IMR-90 (cell line): Measurements from ENCODE around the gene MCTS1. TPM values are rescaled to one million over a fixed set of nuclear protein-coding genes. Genes with fewer than 3 reads are reported as not detected.
"Not testable (repeated sequence)": the region's sequence is repeated elsewhere in the genome, so short reads cannot be mapped to it uniquely, and the experiment has no call there.

Experiments
- ATAC-seq: fragments of 200-7000 bp; cut with Tn5 transposase; 2 replicates; pipeline ENCODE4 v1.9.1; 2020; ENCODE audit warnings: low read depth, mild to moderate bottlenecking, moderate library complexity
- BruUV-seq: library from RNA; stranded (reverse); fragments of 400-500 nt; replicated peaks from 2 replicates; lab custom pipeline; 2021; lab: Mats Ljungman, UMichigan
- CTCF ChIA-PET: fragments of 300-600 bp; formaldehyde crosslinking; extraction: SDS; loops from one replicate; lab custom pipeline; 2021; ENCODE audit warnings: antibody characterized with exemption; lab: Yijun Ruan, JAX
- POLR2A ChIA-PET: fragments of 300-600 bp; sonication (Branson Sonifier 250); formaldehyde crosslinking; loops from one replicate; lab custom pipeline; 2022; ENCODE audit warnings: antibody characterized with exemption; ENCODE audit not compliant: unreplicated experiment; lab: Charles Lee
- DNase-seq: peaks from one replicate; pipeline ENCODE4 v3.0.0; 2013
- H2AFZ ChIP-seq: replicated peaks from 2 replicates; pipeline ENCODE3; 2013; ENCODE audit warnings: low read length, mild to moderate bottlenecking; ENCODE audit not compliant: poor library complexity
- H2AK5ac ChIP-seq: 2 replicates; pipeline ENCODE4 v1.6.1; 2013; ENCODE audit warnings: low read depth, low read length, inconsistent platforms
- H2AK9ac ChIP-seq: replicated peaks from 2 replicates; pipeline ENCODE3; 2013; ENCODE audit warnings: mild to moderate bottlenecking, low read depth, low read length, moderate library complexity; ENCODE audit not compliant: poor library complexity
- H2BK120ac ChIP-seq: 2 replicates; pipeline ENCODE4 v1.6.1; 2013; ENCODE audit warnings: low read depth, low read length, inconsistent platforms
- H2BK15ac ChIP-seq: 3 replicates; pipeline ENCODE4 v1.6.1; 2013; ENCODE audit warnings: low read depth, low read length, inconsistent platforms
- H2BK20ac ChIP-seq: 2 replicates; pipeline ENCODE4 v1.6.1; 2013; ENCODE audit warnings: low read depth, mild to moderate bottlenecking, inconsistent platforms, low read length, moderate library complexity
- H2BK5ac ChIP-seq: 2 replicates; pipeline ENCODE4 v1.6.1; 2013; ENCODE audit warnings: mild to moderate bottlenecking, low read depth, low read length, inconsistent platforms; ENCODE audit not compliant: poor library complexity, severe bottlenecking
- H3K14ac ChIP-seq: replicated peaks from 2 replicates; pipeline ENCODE4 v1.6.1; 2013; ENCODE audit warnings: low read depth, low read length, inconsistent platforms
- H3K18ac ChIP-seq: 2 replicates; pipeline ENCODE4 v1.6.1; 2013; ENCODE audit warnings: low read depth, low read length, control low read depth
- H3K23ac ChIP-seq: 2 replicates; pipeline ENCODE4 v1.6.1; 2013; ENCODE audit warnings: low read depth, low read length, inconsistent platforms
- H3K27ac ChIP-seq: 2 replicates; pipeline ENCODE4 v1.5.1; 2013; ENCODE audit warnings: mild to moderate bottlenecking, control low read depth, low read length; ENCODE audit not compliant: insufficient read depth
- H3K27me3 ChIP-seq: 2 replicates; pipeline ENCODE4 v1.6.1; 2013; ENCODE audit warnings: low read length; ENCODE audit not compliant: control insufficient read depth, insufficient read depth
- H3K36me3 ChIP-seq: 2 replicates; pipeline ENCODE4 v1.6.1; 2013; ENCODE audit warnings: low read length, mixed read lengths; ENCODE audit not compliant: control insufficient read depth, insufficient read depth
- H3K4ac ChIP-seq: 2 replicates; pipeline ENCODE4 v1.6.1; 2013; ENCODE audit warnings: low read depth, low read length, inconsistent platforms
- H3K4me1 ChIP-seq: 2 replicates; pipeline ENCODE4 v1.6.1; 2013; ENCODE audit warnings: low read length, mixed read lengths; ENCODE audit not compliant: control insufficient read depth, insufficient read depth
- H3K4me2 ChIP-seq: 2 replicates; pipeline ENCODE4 v1.6.1; 2013; ENCODE audit warnings: low read depth, mild to moderate bottlenecking, control low read depth, low read length, moderate library complexity
- H3K4me3 ChIP-seq: 2 replicates; pipeline ENCODE4 v1.5.1; 2013; ENCODE audit warnings: low read depth, mild to moderate bottlenecking, control low read depth, low read length, moderate library complexity; ENCODE audit not compliant: insufficient read depth
- H3K56ac ChIP-seq: 2 replicates; pipeline ENCODE4 v1.6.1; 2013; ENCODE audit warnings: low read length, inconsistent platforms; ENCODE audit not compliant: insufficient read depth; ENCODE audit errors: extremely low read depth
- H3K79me1 ChIP-seq, 2 experiments: 2 replicates each; pipeline ENCODE4 v1.6.1; 2013; ENCODE audit warnings: low read length in 2 of 2, inconsistent platforms in 1 of 2, low read depth in 1 of 2
- H3K9ac ChIP-seq: 2 replicates; pipeline ENCODE4 v1.6.1; 2013; ENCODE audit warnings: low read depth, low read length, control low read depth
- H3K9me1 ChIP-seq: 2 replicates; pipeline ENCODE4 v1.6.1; 2013; ENCODE audit warnings: low read length, inconsistent platforms; ENCODE audit not compliant: insufficient read depth
- H3K9me3 ChIP-seq: 2 replicates; pipeline ENCODE4 v1.6.1; 2013; ENCODE audit warnings: low read length; ENCODE audit not compliant: control insufficient read depth, insufficient read depth
- H4K20me1 ChIP-seq: 2 replicates; pipeline ENCODE4 v1.6.1; 2013; ENCODE audit warnings: low read length, inconsistent platforms; ENCODE audit not compliant: insufficient read depth
- H4K5ac ChIP-seq: 2 replicates; pipeline ENCODE4 v1.6.1; 2013; ENCODE audit warnings: mild to moderate bottlenecking, low read depth, low read length, control low read depth
- H4K8ac ChIP-seq, 2 experiments: 2 replicates each; pipeline ENCODE4 v1.6.1; 2013; ENCODE audit warnings: low read depth in 2 of 2, low read length in 2 of 2, control low read depth in 1 of 2, inconsistent platforms in 1 of 2
- H4K91ac ChIP-seq: 2 replicates; pipeline ENCODE4 v1.6.1; 2013; ENCODE audit warnings: low read depth, low read length, inconsistent platforms; ENCODE audit not compliant: insufficient read depth
- WGBS, 2 experiments: methylation state at CpG; one replicate each; pipeline versions ENCODE4 v1.1.5 to v1.1.7; 2013; ENCODE audit warnings: missing lambda C conversion rate in 2 of 2; ENCODE audit not compliant: insufficient read length in 1 of 2; ENCODE audit errors: extremely low coverage in 2 of 2; 5-methylcytosine and 5-hydroxymethylcytosine counted together
- dilution Hi-C: fragments of 300-500 bp; cut with HindIII; formaldehyde crosslinking; loops from one replicate; pipeline ENCODE4 v1.14.3; 2018; ENCODE audit warnings: low sequenced_read_pairs; ENCODE audit not compliant: unreplicated experiment
- in situ Hi-C: fragments of 300-500 bp; cut with MboI; formaldehyde crosslinking; loops from 3 replicates; pipeline ENCODE4 v1.14.3; 2019; ENCODE audit warnings: low sequenced_read_pairs, inconsistent platforms, mixed read lengths
- intact Hi-C: fragments of 100-400 bp; cut with micrococcal nuclease; formaldehyde crosslinking; loops from 2 replicates; pipeline ENCODE4 v1.10.0; 2022
- polyA plus RNA-seq, 3 experiments: library from polyadenylated mRNA; depleted of rRNA; stranded (reverse); fragments of >200 nt; gene quantifications; 2 replicates each; pipeline ENCODE4 v1.2.3, GENCODE V29; 2012; ENCODE audit warnings: low replicate concordance in 1 of 3
- total RNA-seq: library from RNA; depleted of rRNA; stranded (reverse); fragments of >200 nt; gene quantifications from 2 replicates; pipeline ENCODE4 v1.2.3, GENCODE V29; 2012

The MCTS1 gene
- total and polyA plus RNA-seq, 2 of the 4 experiments (the other 2 are of a cell fraction) = 36.9 to 52.8 TPM

GRCh38 chrX:120573806-120574205 is 30.1 kb upstream of the MCTS1 start:
- H2BK120ac ChIP-seq, H3K14ac ChIP-seq, H3K18ac ChIP-seq, H3K36me3 ChIP-seq, H2BK20ac ChIP-seq, H3K27me3 ChIP-seq, H4K8ac ChIP-seq, H2BK15ac ChIP-seq, H3K27ac ChIP-seq, ATAC-seq, H4K91ac ChIP-seq, H2BK5ac ChIP-seq, H3K4ac ChIP-seq, DNase-seq, H3K4me2 ChIP-seq, dilution Hi-C loops, H3K9me3 ChIP-seq, POLR2A ChIA-PET, H3K9ac ChIP-seq, H4K5ac ChIP-seq, H2AFZ ChIP-seq, H3K4me3 ChIP-seq, H3K9me1 ChIP-seq, H3K56ac ChIP-seq, CTCF ChIA-PET, H4K20me1 ChIP-seq, intact Hi-C loops, H2AK9ac ChIP-seq, H3K4me1 ChIP-seq, in situ Hi-C loops, H2AK5ac ChIP-seq, BruUV-seq, H3K23ac ChIP-seq, H3K79me1 ChIP-seq: not testable (repeated sequence)
- no CpG with 5 or more reads among the region's 13 CpGs for WGBS, 2 experiments
